Cardiac fibroblast (primary cell): ENCODE measurements around the gene FLACC1.

Experiments
- DNase-seq, 2 donors: peaks; one replicate each; pipeline versions ENCODE4 v3.0.0 to v3.0.0-alpha.2; 2010; ENCODE audit warnings: low read depth in 2 of 2
- H3K4me3 ChIP-seq, 2 donors: replicated peaks in 1 of 2; 1 replicate in 1 of 2; 2 replicates in 1 of 2; pipeline ENCODE4 v1.5.1; 2011; ENCODE audit warnings: low read depth in 2 of 2, low read length in 2 of 2, mild to moderate bottlenecking in 2 of 2, moderate library complexity in 1 of 2
- TF ChIP-seq, protein P1 (sequence below): IDR thresholded peaks from one replicate; pipeline ENCODE4 v1.5.1; 2011; ENCODE audit warnings: low read depth, mild to moderate bottlenecking, low read length, inconsistent platforms

The FLACC1 gene

DNA sequence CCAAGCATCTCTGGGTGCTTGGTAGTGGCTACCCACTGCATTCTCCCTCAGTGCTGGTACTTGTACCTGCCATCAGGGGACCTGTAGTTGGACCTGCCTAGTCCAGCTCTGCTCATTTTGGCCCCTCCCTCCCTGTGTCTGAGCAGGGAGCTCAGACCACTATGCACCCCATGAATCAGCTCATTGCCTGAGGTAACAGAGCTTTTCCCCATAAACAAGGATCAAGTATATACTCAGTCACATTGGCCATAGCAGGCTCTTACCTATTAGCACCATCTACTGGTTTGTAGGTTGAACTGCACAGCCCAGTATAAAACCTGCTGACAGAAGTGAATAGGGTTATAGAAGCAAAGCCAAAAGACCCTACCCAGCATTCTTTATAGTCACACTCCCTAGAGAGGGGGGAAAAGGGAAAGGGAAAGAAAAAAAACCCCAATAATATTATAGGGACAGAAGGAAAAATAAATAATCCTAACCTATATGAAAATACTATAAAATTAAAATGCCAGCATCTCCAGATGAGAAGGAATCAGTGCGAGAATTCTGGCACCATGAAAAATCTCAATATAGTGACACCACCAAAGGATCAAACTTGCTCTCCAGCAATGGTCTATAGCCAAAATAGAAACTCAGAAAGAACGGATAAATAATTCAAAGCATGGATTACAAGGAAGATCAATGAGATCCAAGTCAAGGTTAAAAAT lies 6.9 kb upstream of the FLACC1 start:
- TF ChIP-seq, protein P1, sequence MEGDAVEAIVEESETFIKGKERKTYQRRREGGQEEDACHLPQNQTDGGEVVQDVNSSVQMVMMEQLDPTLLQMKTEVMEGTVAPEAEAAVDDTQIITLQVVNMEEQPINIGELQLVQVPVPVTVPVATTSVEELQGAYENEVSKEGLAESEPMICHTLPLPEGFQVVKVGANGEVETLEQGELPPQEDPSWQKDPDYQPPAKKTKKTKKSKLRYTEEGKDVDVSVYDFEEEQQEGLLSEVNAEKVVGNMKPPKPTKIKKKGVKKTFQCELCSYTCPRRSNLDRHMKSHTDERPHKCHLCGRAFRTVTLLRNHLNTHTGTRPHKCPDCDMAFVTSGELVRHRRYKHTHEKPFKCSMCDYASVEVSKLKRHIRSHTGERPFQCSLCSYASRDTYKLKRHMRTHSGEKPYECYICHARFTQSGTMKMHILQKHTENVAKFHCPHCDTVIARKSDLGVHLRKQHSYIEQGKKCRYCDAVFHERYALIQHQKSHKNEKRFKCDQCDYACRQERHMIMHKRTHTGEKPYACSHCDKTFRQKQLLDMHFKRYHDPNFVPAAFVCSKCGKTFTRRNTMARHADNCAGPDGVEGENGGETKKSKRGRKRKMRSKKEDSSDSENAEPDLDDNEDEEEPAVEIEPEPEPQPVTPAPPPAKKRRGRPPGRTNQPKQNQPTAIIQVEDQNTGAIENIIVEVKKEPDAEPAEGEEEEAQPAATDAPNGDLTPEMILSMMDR, result peak; percentile 94
- peak; percentile 73 to 78 for DNase-seq
- no peak overlapping the region for H3K4me3 ChIP-seq

DNA sequence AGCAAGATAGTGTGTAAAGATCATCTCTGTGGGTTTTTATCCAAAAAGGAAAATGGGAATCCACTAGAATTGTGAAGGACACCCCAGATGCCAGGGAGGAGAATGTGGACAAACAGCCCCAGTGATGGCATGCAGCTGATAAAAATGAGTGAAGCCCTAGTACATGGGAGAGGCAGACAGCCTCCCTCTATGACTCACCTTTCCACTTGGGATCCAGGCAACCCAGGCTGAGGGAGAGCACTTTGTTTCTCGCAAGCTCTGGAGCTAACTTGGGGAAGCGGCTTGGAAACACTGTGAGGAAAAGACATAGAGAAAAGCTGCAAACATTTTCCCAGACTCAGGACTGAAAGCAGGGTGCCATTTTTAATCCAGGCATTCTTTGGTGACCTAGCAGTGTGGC lies 5.3 kb upstream of the FLACC1 start:
- TF ChIP-seq, protein P1, result no peak
- H3K4me3 ChIP-seq, result no peak overlapping the region
- peak in 1 of 2 donors; percentile 21 for DNase-seq

GRCh38 chr2:201361078-201361733 lies 4.1 kb upstream of the FLACC1 start:
- H3K4me3 ChIP-seq, result no peak overlapping the region
- TF ChIP-seq, protein P1, result no peak
- no peak for DNase-seq

GRCh38 chr2:201360256-201360655 lies 3.1 kb upstream of the FLACC1 start:
- no peak for DNase-seq
- no peak overlapping the region for H3K4me3 ChIP-seq
- TF ChIP-seq, protein P1, result no peak

DNA sequence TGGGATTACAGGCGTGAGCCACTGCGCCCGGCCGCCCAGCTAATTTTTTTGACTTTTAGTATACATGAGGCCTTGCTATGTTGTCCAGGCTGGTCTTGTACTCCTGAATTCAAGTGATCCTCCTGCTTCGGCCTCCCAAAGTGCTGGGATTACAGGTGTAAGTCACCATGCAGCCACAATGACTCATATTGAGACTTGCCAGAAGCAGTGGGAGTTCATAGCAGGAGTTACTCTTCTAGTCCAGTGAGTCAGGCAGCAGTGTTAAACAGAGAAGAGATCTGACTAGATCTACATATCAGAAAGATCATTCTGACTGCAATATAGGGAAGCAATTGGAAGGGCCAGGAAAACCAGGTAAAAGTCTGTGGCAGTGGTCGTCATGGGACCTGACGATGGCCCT lies 1.5 kb upstream of the FLACC1 start:
- H3K4me3 ChIP-seq, result no peak overlapping the region
- TF ChIP-seq, protein P1, result no peak
- peak; percentile 47 to 93 for DNase-seq

- peak in 1 of 2 donors; percentile 22 for DNase-seq
- H3K4me3 ChIP-seq, result no peak overlapping the region
- TF ChIP-seq, protein P1, result no peak
Observed at GRCh38 chr2:201353116-201353515, 4.0 kb downstream of the FLACC1 start.

GRCh38 chr2:201350879-201351278 lies 6.3 kb downstream of the FLACC1 start:
- no peak for DNase-seq
- H3K4me3 ChIP-seq, result no peak overlapping the region
- TF ChIP-seq, protein P1, result no peak
